ENCODE data around the gene SHISA5.

GRCh38 chr3:48467110-48467454 is 36.9 kb downstream of the SHISA5 start:
- TF ChIP-seq CTCF (IDR thresholded peaks at IDR 0.05; ENCODE audit: insufficient read depth, low read depth, low read length) (no peak), EZH2 (IDR thresholded peaks at IDR 0.05; ENCODE audit: insufficient read depth, low read length) (no peak)

Data from astrocyte (in vitro differentiated cells and primary cell).